ENCODE results near the gene EPHX1. TPM values are rescaled to one million over a fixed set of nuclear protein-coding genes. Genes with fewer than 3 reads are reported as not detected.

Gene EPHX1
- total RNA-seq, 2 experiments from 2014 or later: 2.6 to 2.8 TPM

GRCh38 chr1:225874431-225874830, 64.5 kb downstream of the EPHX1 start:
- H3K9me3 Mint-ChIP-seq: no peaks in the 10 kb centered on the region
- intact Hi-C loops (cut with micrococcal nuclease): no loop called here

GRCh38 chr1:225875044-225875815, 65.3 kb downstream of the EPHX1 start:
- intact Hi-C loops (cut with micrococcal nuclease): no loop called here
- no peak for DNase-seq
- ChIA-PET POLR2A (interaction anchor here (0.7 kb wide), 1 partner anchor 14 kb away, joined by 3 read pairs; the partner anchor contains the start of gene LEFTY1), CTCF (interaction anchor here (0.6 to 1.5 kb wide), 3 partner anchors 20 to 36 kb away, joined by 3 to 4 read pairs (median 3); no protein-coding TSS in a partner anchor)
- Mint-ChIP-seq H3K27ac (peak overlapping the region; percentile 45), H3K4me1 (ENCODE audit: low read depth) (peaks cover 61% of the 10 kb centered on the region), H3K27me3 (no peaks in the 10 kb centered on the region), H3K36me3 (peaks cover 15% of the 10 kb centered on the region), H3K4me3 (no peak overlapping the region), H3K9me3 (no peaks in the 10 kb centered on the region)

More at GRCh38 chr1:225874431-225874830, 64.5 kb downstream of the EPHX1 start:
- no peak for DNase-seq
- CTCF ChIA-PET: interaction anchor here (1.1 to 1.5 kb wide), 2 partner anchors 19 to 37 kb away, joined by 3 read pairs; no protein-coding TSS in a partner anchor
- Mint-ChIP-seq H3K27me3 (no peaks in the 10 kb centered on the region), H3K27ac (no peak overlapping the region), H3K36me3 (peaks cover 15% of the 10 kb centered on the region), H3K4me1 (ENCODE audit: low read depth) (peaks cover 53% of the 10 kb centered on the region), H3K4me3 (no peak overlapping the region)
- POLR2A ChIA-PET: no interaction called here

- ChIA-PET POLR2A (interaction anchor here (1.2 to 1.3 kb wide), 2 partner anchors 11 to 99 kb away, joined by 5 read pairs; partner anchors contain the start of gene SRP9), CTCF (interaction anchor here (0.9 to 1.0 kb wide), 3 partner anchors 24 to 402 kb away, joined by 3 to 4 read pairs (median 3); no protein-coding TSS in a partner anchor)
- no peak overlapping the region for H3K4me3 Mint-ChIP-seq
- H3K9me3 Mint-ChIP-seq: no peaks in the 10 kb centered on the region
- intact Hi-C loops (cut with micrococcal nuclease): no loop called here
- no peak for DNase-seq
- peaks cover 67% of the 10 kb centered on the region for H3K4me1 Mint-ChIP-seq (ENCODE audit: low read depth)
- no peaks in the 10 kb centered on the region for H3K27me3 Mint-ChIP-seq
- H3K27ac Mint-ChIP-seq: no peak overlapping the region
- H3K36me3 Mint-ChIP-seq: peaks cover 12% of the 10 kb centered on the region
Observed at GRCh38 chr1:225876900-225877510, 67.1 kb downstream of the EPHX1 start.

GRCh38 chr1:225877580-225877979, 67.7 kb downstream of the EPHX1 start:
- no peaks in the 10 kb centered on the region for H3K9me3 Mint-ChIP-seq
- no peaks in the 10 kb centered on the region for H3K27me3 Mint-ChIP-seq
- peaks cover 66% of the 10 kb centered on the region for H3K4me1 Mint-ChIP-seq (ENCODE audit: low read depth)
- ChIA-PET POLR2A (interaction anchor here (0.6 to 1.2 kb wide), 2 partner anchors 12 to 90 kb away, joined by 3 to 5 read pairs; no protein-coding TSS in a partner anchor), CTCF (interaction anchor here (0.9 to 1.3 kb wide), 6 partner anchors 11 to 403 kb away, joined by 3 to 4 read pairs (median 3); no protein-coding TSS in a partner anchor)
- peak; percentile 39 for DNase-seq
- H3K36me3 Mint-ChIP-seq: peaks cover 12% of the 10 kb centered on the region
- peak overlapping the region; percentile 47 for H3K27ac Mint-ChIP-seq
- intact Hi-C loops (cut with micrococcal nuclease): no loop called here
- no peak overlapping the region for H3K4me3 Mint-ChIP-seq

GRCh38 chr1:225878282-225878681, 68.4 kb downstream of the EPHX1 start:
- no peaks in the 10 kb centered on the region for H3K27me3 Mint-ChIP-seq
- H3K4me3 Mint-ChIP-seq: no peak overlapping the region
- no peaks in the 10 kb centered on the region for H3K9me3 Mint-ChIP-seq
- CTCF ChIA-PET: interaction anchor here (0.9 to 1.3 kb wide), 5 partner anchors 10 to 403 kb away, joined by 3 to 4 read pairs (median 3); no protein-coding TSS in a partner anchor
- peaks cover 65% of the 10 kb centered on the region for H3K4me1 Mint-ChIP-seq (ENCODE audit: low read depth)
- DNase-seq: no peak
- H3K27ac Mint-ChIP-seq: peak overlapping the region; percentile 45
- intact Hi-C loops (cut with micrococcal nuclease): no loop called here
- peaks cover 12% of the 10 kb centered on the region for H3K36me3 Mint-ChIP-seq
- POLR2A ChIA-PET: interaction anchor here (0.6 kb wide), 1 partner anchor 89 kb away, joined by 3 read pairs; no protein-coding TSS in a partner anchor

- Mint-ChIP-seq H3K27ac (peak overlapping the region; percentile 92), H3K27me3 (no peaks in the 10 kb centered on the region), H3K4me1 (ENCODE audit: low read depth) (peaks cover 66% of the 10 kb centered on the region), H3K36me3 (peaks cover 8% of the 10 kb centered on the region), H3K9me3 (no peaks in the 10 kb centered on the region), H3K4me3 (peak overlapping the region; percentile 88)
- DNase-seq: peak; percentile 39
- CTCF ChIA-PET: interaction anchor here (1.1 to 5.8 kb wide), 5 partner anchors 18 to 102 kb away, joined by 3 to 41 read pairs (median 4); partner anchors contain the start of gene SRP9
- POLR2A ChIA-PET: interaction anchor here (2.4 to 4.2 kb wide), 2 partner anchors 14 to 18 kb away, joined by 11 to 34 read pairs; no protein-coding TSS in a partner anchor
- intact Hi-C loops (cut with micrococcal nuclease): loop anchor here (2.0 kb wide), 1 partner anchor 103 kb away; the partner anchor contains the start of gene SRP9
Observed at GRCh38 chr1:225879521-225880221, 69.7 kb downstream of the EPHX1 start.

GRCh38 chr1:225880222-225880588, 70.3 kb downstream of the EPHX1 start:
- Mint-ChIP-seq H3K27ac (peak overlapping the region; percentile 92), H3K9me3 (no peaks in the 10 kb centered on the region), H3K4me3 (peak overlapping the region; percentile 88), H3K36me3 (peaks cover 8% of the 10 kb centered on the region), H3K4me1 (ENCODE audit: low read depth) (peaks cover 65% of the 10 kb centered on the region), H3K27me3 (no peaks in the 10 kb centered on the region)
- intact Hi-C loops (cut with micrococcal nuclease): loop anchor here (2.0 kb wide), 1 partner anchor 103 kb away; the partner anchor contains the start of gene SRP9
- no peak for DNase-seq
- CTCF ChIA-PET: interaction anchor here (1.0 to 5.8 kb wide), 7 partner anchors 17 to 406 kb away, joined by 3 to 41 read pairs (median 4); partner anchors contain the start of gene SRP9
- POLR2A ChIA-PET: interaction anchor here (1.1 to 4.2 kb wide), 5 partner anchors 15 to 102 kb away, joined by 3 to 49 read pairs (median 11); partner anchors contain the start of gene SRP9

- POLR2A ChIA-PET: interaction anchor here (1.1 to 4.2 kb wide), 8 partner anchors 14 to 181 kb away, joined by 3 to 49 read pairs (median 6); partner anchors contain the start of genes H3-3A, PYCR2 and SRP9
- intact Hi-C loops (cut with micrococcal nuclease): loop anchor here (1.0 to 2.0 kb wide), 3 partner anchors 14 to 104 kb away; partner anchors contain the start of gene SRP9
- Mint-ChIP-seq H3K36me3 (peaks cover 8% of the 10 kb centered on the region), H3K27me3 (no peaks in the 10 kb centered on the region), H3K4me3 (peak overlapping the region; percentile 88), H3K4me1 (ENCODE audit: low read depth) (peaks cover 60% of the 10 kb centered on the region), H3K27ac (peak overlapping the region; percentile 92), H3K9me3 (no peaks in the 10 kb centered on the region)
- CTCF ChIA-PET: interaction anchor here (1.0 to 5.8 kb wide), 9 partner anchors 10 to 406 kb away, joined by 3 to 41 read pairs (median 4); partner anchors contain the start of gene SRP9
- DNase-seq: no peak
Observed at GRCh38 chr1:225880636-225881035, 70.7 kb downstream of the EPHX1 start.

GRCh38 chr1:225881081-225881958, 71.4 kb downstream of the EPHX1 start:
- Mint-ChIP-seq H3K36me3 (peaks cover 6% of the 10 kb centered on the region), H3K27ac (peak overlapping the region; percentile 92), H3K27me3 (no peaks in the 10 kb centered on the region), H3K4me3 (peak overlapping the region; percentile 88), H3K9me3 (no peaks in the 10 kb centered on the region), H3K4me1 (ENCODE audit: low read depth) (peaks cover 55% of the 10 kb centered on the region)
- POLR2A ChIA-PET: interaction anchor here (0.7 to 4.2 kb wide), 15 partner anchors 10 to 437 kb away, joined by 3 to 49 read pairs (median 5); partner anchors contain the start of genes H3-3A, PYCR2 and SRP9
- peak; percentile 72 for DNase-seq
- intact Hi-C loops (cut with micrococcal nuclease): loop anchor here (1.0 to 2.0 kb wide), 3 partner anchors 15 to 105 kb away; partner anchors contain the start of gene SRP9
- CTCF ChIA-PET: interaction anchor here (0.7 to 5.8 kb wide), 13 partner anchors 11 to 407 kb away, joined by 3 to 41 read pairs (median 3); partner anchors contain the start of genes PYCR2 and SRP9

Measured in activated CD4-positive, alpha-beta memory T cell treated with anti-CD3 and anti-CD28 coated beads for 36 hours (primary cell).